Thyroid gland (tissue), 4 donors: Measurements from ENCODE around the gene GNG3. TPM values are rescaled to one million over a fixed set of nuclear protein-coding genes. Genes with fewer than 3 reads are reported as not detected.
"Not testable (repeated sequence)": the region's sequence is repeated elsewhere in the genome, so short reads cannot be mapped to it uniquely, and the experiment has no call there.

Experiments
- DNase-seq, 2 donors: peaks; one replicate each; pipeline ENCODE4 v3.0.0-alpha.2; 2019
- H3K27ac ChIP-seq, 3 donors: fragments of 200-600 bp; sonication (generic); 1 replicate in 2 of 3; 2 replicates in 1 of 3; pipeline ENCODE4 v1.5.1; 2016 to 2019; ENCODE audit warnings: mild to moderate bottlenecking in 1 of 3, moderate library complexity in 1 of 3
- H3K27me3 ChIP-seq: fragments of 200-600 bp; sonication (generic); one replicate; pipeline ENCODE4 v1.5.1; 2019
- H3K36me3 ChIP-seq, 2 donors: fragments of 200-600 bp; sonication (generic); one replicate each; pipeline ENCODE4 v1.5.1; 2016 to 2019
- H3K4me1 ChIP-seq, 2 donors: fragments of 200-600 bp; sonication (generic); one replicate each; pipeline ENCODE4 v1.5.1; 2017 to 2019
- H3K4me3 ChIP-seq, 3 donors: fragments of 200-600 bp; sonication (generic); replicated peaks in 1 of 3; 1 replicate in 2 of 3; 2 replicates in 1 of 3; pipeline ENCODE4 v1.5.1; 2016; ENCODE audit warnings: mild to moderate bottlenecking in 1 of 3
- H3K9me3 ChIP-seq: fragments of 200-600 bp; sonication (generic); one replicate; pipeline ENCODE4 v1.5.1; 2017
- POLR2A ChIP-seq, 2 donors: fragments of 450-650 bp; IDR thresholded peaks; one replicate each; pipeline ENCODE4 v1.6.1; 2017; ENCODE audit warnings: antibody characterized with exemption in 2 of 2, mild to moderate bottlenecking in 2 of 2, moderate library complexity in 1 of 2
- WGBS, 2 donors: methylation state at CpG; one replicate each; pipeline ENCODE4 v1.1.5; 2017; 5-methylcytosine and 5-hydroxymethylcytosine counted together
- intact Hi-C: fragments of 100-400 bp; cut with DNase I; formaldehyde crosslinking; loops from one replicate; pipeline ENCODE4 v1.15.1; 2023
- total RNA-seq, 4 donors: library from RNA; depleted of rRNA; stranded (reverse); fragments of >200 nt; gene quantifications; one replicate each; pipeline ENCODE4 v1.2.3, GENCODE V29; 2016
- TF ChIP-seq, protein P1 (sequence below), 6 experiments: fragments of 200-600 bp in 3 of 6; fragments of 450-650 bp in 3 of 6; sonication (generic) in 3 of 6; IDR thresholded peaks; one replicate each; pipeline ENCODE4 v1.5.1; 2016 to 2019; ENCODE audit warnings: antibody characterized with exemption in 6 of 6, mild to moderate bottlenecking in 2 of 6, inconsistent platforms in 1 of 6, moderate library complexity in 1 of 6

GNG3 gene
- total RNA-seq, 4 donors from 2014 or later, result not detected

DNA sequence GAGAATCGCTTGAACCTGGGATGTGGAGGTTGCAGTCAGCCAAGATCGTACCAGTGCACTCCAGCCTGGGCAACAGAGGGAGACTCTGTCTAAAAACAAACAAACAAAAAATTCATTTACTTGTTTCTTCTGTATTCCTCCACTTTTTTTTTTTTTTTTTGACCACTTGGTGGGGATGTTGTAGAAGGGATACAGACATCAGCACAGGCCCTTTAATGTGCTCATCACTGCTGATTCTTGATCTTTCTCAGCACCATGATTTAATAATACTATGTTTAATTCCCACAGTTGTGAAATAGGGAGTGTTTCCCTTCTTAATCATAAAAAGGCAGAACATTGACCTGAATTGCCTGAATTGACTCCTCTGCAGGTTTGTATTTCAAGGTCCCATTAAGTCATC is 25.4 kb downstream of the GNG3 start:
- DNase-seq, result no peak
- 85 to 90% methylated on average over 2 of the region's 2 CpGs for WGBS, 2 donors

DNA sequence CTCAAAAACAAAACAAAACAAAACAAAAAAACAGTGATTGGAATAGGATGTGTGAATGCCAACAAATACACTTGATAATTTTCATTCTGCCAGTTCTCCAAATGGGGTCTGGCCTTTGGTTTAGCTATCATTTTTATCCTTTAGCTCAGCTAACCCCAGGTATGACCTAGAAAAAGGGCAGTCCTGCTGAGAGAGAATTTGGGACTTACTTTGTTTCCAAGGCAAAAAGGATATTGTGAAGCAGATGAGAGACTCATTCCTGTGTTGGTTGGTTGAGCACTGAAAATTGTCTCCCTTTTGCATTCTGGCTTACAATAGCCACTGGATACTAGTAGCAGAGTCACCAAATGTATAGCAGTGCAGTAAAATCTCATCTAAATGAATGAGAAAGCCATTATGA is 29.7 kb downstream of the GNG3 start:
- no peak overlapping the region for H3K4me3 ChIP-seq
- H3K36me3 ChIP-seq, result peaks cover 25 to 53% of the 10 kb centered on the region in 2 donors
- TF ChIP-seq POLR2A (IDR thresholded peaks at IDR 0.05), result no peak
- TF ChIP-seq, protein P1, sequence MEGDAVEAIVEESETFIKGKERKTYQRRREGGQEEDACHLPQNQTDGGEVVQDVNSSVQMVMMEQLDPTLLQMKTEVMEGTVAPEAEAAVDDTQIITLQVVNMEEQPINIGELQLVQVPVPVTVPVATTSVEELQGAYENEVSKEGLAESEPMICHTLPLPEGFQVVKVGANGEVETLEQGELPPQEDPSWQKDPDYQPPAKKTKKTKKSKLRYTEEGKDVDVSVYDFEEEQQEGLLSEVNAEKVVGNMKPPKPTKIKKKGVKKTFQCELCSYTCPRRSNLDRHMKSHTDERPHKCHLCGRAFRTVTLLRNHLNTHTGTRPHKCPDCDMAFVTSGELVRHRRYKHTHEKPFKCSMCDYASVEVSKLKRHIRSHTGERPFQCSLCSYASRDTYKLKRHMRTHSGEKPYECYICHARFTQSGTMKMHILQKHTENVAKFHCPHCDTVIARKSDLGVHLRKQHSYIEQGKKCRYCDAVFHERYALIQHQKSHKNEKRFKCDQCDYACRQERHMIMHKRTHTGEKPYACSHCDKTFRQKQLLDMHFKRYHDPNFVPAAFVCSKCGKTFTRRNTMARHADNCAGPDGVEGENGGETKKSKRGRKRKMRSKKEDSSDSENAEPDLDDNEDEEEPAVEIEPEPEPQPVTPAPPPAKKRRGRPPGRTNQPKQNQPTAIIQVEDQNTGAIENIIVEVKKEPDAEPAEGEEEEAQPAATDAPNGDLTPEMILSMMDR (IDR thresholded peaks at IDR 0.05), result no peak
- intact Hi-C loops, result no loop called here
- H3K27ac ChIP-seq, result no peak overlapping the region
- DNase-seq, result no peak
- H3K27me3 ChIP-seq, result no peaks in the 10 kb centered on the region
- H3K9me3 ChIP-seq, result no peaks in the 10 kb centered on the region
- no peaks in the 10 kb centered on the region for H3K4me1 ChIP-seq

More for the DNA sequence above, 25.4 kb downstream of the GNG3 start:
- intact Hi-C loops, result no loop called here
- Histone ChIP-seq H3K27ac (no peak overlapping the region), H3K27me3 (no peaks in the 10 kb centered on the region), H3K4me3 (no peak overlapping the region), H3K36me3 (peaks cover 7 to 35% of the 10 kb centered on the region in 2 donors), H3K4me1 (peaks cover 8 to 20% of the 10 kb centered on the region in 2 donors), H3K9me3 (no peaks in the 10 kb centered on the region)
- TF ChIP-seq POLR2A (IDR thresholded peaks at IDR 0.05), result no peak
- TF ChIP-seq, protein P1 (IDR thresholded peaks at IDR 0.05), result peak in 1 of 6 experiments; percentile 6

DNA sequence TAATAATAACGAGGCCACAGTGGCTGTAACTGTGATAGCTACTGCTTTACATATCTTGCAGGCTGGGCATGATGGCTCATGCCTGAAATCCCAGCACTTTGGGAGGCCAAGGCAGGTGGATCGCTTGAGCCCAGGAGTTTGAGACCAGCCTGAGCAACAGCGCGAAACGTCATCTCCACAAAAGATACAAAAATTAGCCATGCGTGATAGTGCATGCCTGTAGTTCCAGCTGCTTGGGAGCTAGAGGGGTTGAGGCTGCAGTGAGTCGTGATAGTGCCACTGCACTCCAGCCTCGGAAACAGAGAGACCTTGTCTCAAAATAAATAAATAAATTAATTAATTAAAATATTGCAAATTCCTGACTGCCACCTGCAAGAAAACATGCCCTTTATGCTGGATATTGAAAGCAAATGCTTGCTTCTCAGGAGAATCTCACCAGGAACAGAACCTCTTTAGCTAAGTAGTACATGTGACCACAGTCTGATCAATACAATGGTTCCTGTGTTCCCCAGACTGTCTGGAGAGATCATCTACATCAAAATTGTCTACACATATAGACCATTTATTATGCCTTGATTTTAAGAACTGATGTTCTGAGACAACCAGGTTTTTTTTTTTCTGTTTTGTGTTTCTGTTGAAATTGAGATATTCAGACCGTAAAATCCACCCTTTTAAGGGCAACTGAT is 40.1 kb downstream of the GNG3 start:
- intact Hi-C loops, result no loop called here
- H3K9me3 ChIP-seq, result no peaks in the 10 kb centered on the region
- no peak for TF ChIP-seq POLR2A (IDR thresholded peaks at IDR 0.05)
- TF ChIP-seq, protein P1 (IDR thresholded peaks at IDR 0.05), result no peak
- peak; percentile 63 to 74 for DNase-seq
- H3K27me3 ChIP-seq, result no peaks in the 10 kb centered on the region
- peak overlapping the region; percentile 57 to 66 (median 65) for H3K27ac ChIP-seq
- H3K4me3 ChIP-seq, result no peak overlapping the region
- peaks cover 3 to 17% of the 10 kb centered on the region in 2 donors for H3K4me1 ChIP-seq
- H3K36me3 ChIP-seq, result peaks cover 7 to 8% of the 10 kb centered on the region in 2 donors
- 49 to 52% methylated on average over 9 of the region's 9 CpGs for WGBS, 2 donors

- H3K27ac ChIP-seq, DNase-seq, H3K9me3 ChIP-seq, H3K4me3 ChIP-seq, H3K27me3 ChIP-seq, H3K36me3 ChIP-seq, intact Hi-C loops: not testable (repeated sequence)
- peaks cover 13 to 30% of the 10 kb centered on the region in 2 donors for H3K4me1 ChIP-seq
- WGBS, 2 donors, result 93 to 98% methylated on average over 5 of the region's 5 CpGs
These were observed 42.5 kb downstream of the GNG3 start for GRCh38 chr11:62749931-62750330.

DNA sequence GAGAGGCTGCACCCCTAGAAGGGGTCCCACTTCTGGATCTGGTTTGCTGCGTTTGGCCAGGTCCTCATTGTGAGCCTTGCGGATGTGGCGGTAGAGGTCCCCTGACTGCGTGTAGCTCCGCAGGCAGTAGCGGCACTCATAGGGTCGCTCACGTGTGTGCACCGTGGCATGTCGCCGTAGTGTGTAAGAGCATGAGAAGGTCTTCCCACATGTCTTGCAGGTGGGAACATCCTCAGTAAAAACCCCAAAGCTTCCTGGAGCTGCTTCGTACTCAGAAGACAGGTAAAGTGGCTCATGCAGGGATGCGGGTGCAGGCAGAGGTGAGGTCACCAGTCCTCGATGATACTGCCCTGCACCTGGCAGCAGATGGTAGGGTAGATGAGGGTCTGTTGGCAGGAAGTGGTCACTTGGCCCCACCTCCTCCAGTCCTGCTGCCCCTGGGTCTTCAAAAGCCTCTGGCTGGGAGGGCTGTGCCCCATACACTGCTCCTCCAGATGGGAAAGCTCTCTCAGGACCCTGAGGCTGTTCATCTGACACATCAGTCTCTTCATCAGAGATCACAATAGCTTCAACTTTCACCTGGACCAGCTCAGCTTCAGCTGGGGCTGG is 44.8 kb downstream of the GNG3 start:
- no peak overlapping the region for H3K27ac ChIP-seq
- no peak for TF ChIP-seq POLR2A (IDR thresholded peaks at IDR 0.05)
- TF ChIP-seq, protein P1 (IDR thresholded peaks at IDR 0.05), result no peak
- 97 to 98% methylated on average over 13 of the region's 14 CpGs for WGBS, 2 donors

More for the DNA sequence above, 44.8 kb downstream of the GNG3 start:
- DNase-seq, result no peak
- intact Hi-C loops, result no loop called here
- Histone ChIP-seq H3K9me3 (no peaks in the 10 kb centered on the region), H3K27me3 (no peaks in the 10 kb centered on the region), H3K4me3 (no peak overlapping the region), H3K4me1 (peaks cover 13 to 26% of the 10 kb centered on the region in 2 donors), H3K36me3 (peaks cover 7 to 9% of the 10 kb centered on the region in 2 donors)
